B cell (primary cell): ENCODE data around the gene C6orf89. TPM values are rescaled to one million over a fixed set of nuclear protein-coding genes. Genes with fewer than 3 reads are reported as not detected.

Experiments used
- ATAC-seq: fragments of 200-7000 bp; cut with Tn5 transposase; one replicate; pipeline ENCODE4 v1.10.0; 2021; ENCODE audit warnings: low read depth, mild to moderate bottlenecking, moderate number of reproducible peaks, moderate library complexity
- CTCF ChIA-PET: fragments of 350-600 bp; sonication (Branson Sonifier 250); formaldehyde crosslinking; loops from one replicate; lab custom pipeline; 2021; ENCODE audit warnings: antibody characterized with exemption, inconsistent platforms; lab: Charles Lee
- POLR2A ChIA-PET: fragments of 350-600 bp; sonication (Branson Sonifier 250); formaldehyde crosslinking; loops from one replicate; lab custom pipeline; 2021; ENCODE audit warnings: antibody characterized with exemption; lab: Charles Lee
- DNase-seq: peaks from one replicate; pipeline ENCODE4 v3.0.0; 2013
- H2AFZ ChIP-seq: 2 replicates; pipeline ENCODE4 v1.6.1; 2012; ENCODE audit warnings: mild to moderate bottlenecking, low read depth, low read length; ENCODE audit not compliant: insufficient read depth, poor library complexity, severe bottlenecking
- H3K27ac ChIP-seq, 2 donors: 1 replicate in 1 of 2; 2 replicates in 1 of 2; pipeline ENCODE4 v1.5.1; 2012 to 2013; ENCODE audit warnings: low read length in 2 of 2, mild to moderate bottlenecking in 2 of 2, moderate library complexity in 1 of 2
- H3K27me3 ChIP-seq, 4 experiments: fragments of 200-600 bp in 1 of 4; sonication (generic) in 1 of 4; replicated peaks in 1 of 4; 1 replicate in 2 of 4; 2 replicates in 2 of 4; pipeline versions ENCODE4 v1.6.1 to v1.7.0; 2013 to 2016; ENCODE audit warnings: low read length in 3 of 4, mild to moderate bottlenecking in 2 of 4, mixed read lengths in 1 of 4, moderate library complexity in 1 of 4; ENCODE audit not compliant: insufficient read depth in 4 of 4, control insufficient read depth in 3 of 4; ENCODE audit errors: control extremely low read depth in 1 of 4
- H3K36me3 ChIP-seq, 2 experiments: replicated peaks in 1 of 2; 1 replicate in 1 of 2; 2 replicates in 1 of 2; pipeline versions ENCODE4 v1.6.1 to v1.7.1; 2013; ENCODE audit warnings: low read length in 1 of 2; ENCODE audit not compliant: insufficient read depth in 2 of 2, control insufficient read depth in 1 of 2; ENCODE audit errors: control extremely low read depth in 1 of 2, extremely low read depth in 1 of 2
- H3K4me1 ChIP-seq, 2 donors: fragments of 200-600 bp in 1 of 2; sonication (generic) in 1 of 2; 1 replicate in 1 of 2; 2 replicates in 1 of 2; pipeline versions ENCODE4 v1.5.1 to v1.6.1; 2013 to 2017; ENCODE audit warnings: low read length in 2 of 2; ENCODE audit not compliant: control insufficient read depth in 2 of 2, insufficient read depth in 2 of 2
- H3K4me2 ChIP-seq: replicated peaks from 2 replicates; pipeline ENCODE3; 2012; ENCODE audit warnings: mild to moderate bottlenecking, low read depth, low read length; ENCODE audit not compliant: poor library complexity, severe bottlenecking
- H3K4me3 ChIP-seq, 5 experiments: fragments of 200-600 bp in 1 of 5; sonication (generic) in 1 of 5; 1 replicate in 3 of 5; 2 replicates in 2 of 5; pipeline versions ENCODE4 v1.5.1 to v1.7.0; 2011 to 2016; ENCODE audit warnings: low read length in 4 of 5, mild to moderate bottlenecking in 4 of 5, low read depth in 2 of 5, control low read depth in 1 of 5, moderate library complexity in 1 of 5; ENCODE audit not compliant: insufficient read depth in 1 of 5; ENCODE audit errors: control extremely low read depth in 1 of 5, extremely low read depth in 1 of 5
- H3K79me2 ChIP-seq: fragments of 200-600 bp; sonication (generic); one replicate; pipeline ENCODE4 v1.6.0; 2016; ENCODE audit warnings: low read length; ENCODE audit not compliant: control insufficient read depth, insufficient read depth
- H3K9ac ChIP-seq: fragments of 200-600 bp; sonication (generic); 2 replicates; pipeline ENCODE4 v1.6.1; 2017; ENCODE audit warnings: mild to moderate bottlenecking, low read length, moderate library complexity
- H3K9me3 ChIP-seq, 3 donors: one replicate each; pipeline versions ENCODE4 v1.6.1 to v1.7.1; 2013; ENCODE audit warnings: low read length in 2 of 3; ENCODE audit not compliant: control insufficient read depth in 2 of 3, insufficient read depth in 1 of 3; ENCODE audit errors: control extremely low read depth in 1 of 3
- H4K20me1 ChIP-seq: 2 replicates; pipeline ENCODE4 v1.6.0; 2012; ENCODE audit warnings: mild to moderate bottlenecking, low read length; ENCODE audit not compliant: insufficient read depth, control insufficient read depth, poor library complexity, severe bottlenecking
- H3K27ac Mint-ChIP-seq: one replicate; pipeline ENCODE4 v1.8.0; 2021; ENCODE audit warnings: mixed read lengths
- H3K27me3 Mint-ChIP-seq: one replicate; pipeline ENCODE4 v1.8.0; 2021; ENCODE audit warnings: mixed read lengths
- H3K4me1 Mint-ChIP-seq: one replicate; pipeline ENCODE4 v1.8.0; 2021; ENCODE audit warnings: mixed read lengths
- H3K4me3 Mint-ChIP-seq: one replicate; pipeline ENCODE4 v1.8.0; 2021; ENCODE audit warnings: mixed read lengths
- H3K9me3 Mint-ChIP-seq: one replicate; pipeline ENCODE4 v1.8.0; 2022; ENCODE audit warnings: mixed read lengths; ENCODE audit not compliant: insufficient read depth
- EZH2 ChIP-seq: IDR thresholded peaks from 2 replicates; pipeline ENCODE4 v1.6.1; 2012; ENCODE audit warnings: borderline replicate concordance, low read depth, mild to moderate bottlenecking, moderate library complexity, low read length; ENCODE audit not compliant: insufficient read depth, poor library complexity, severe bottlenecking
- WGBS: methylation state at CpG from one replicate; pipeline ENCODE4 v1.1.5; 2013; ENCODE audit warnings: missing lambda C conversion rate; ENCODE audit not compliant: insufficient coverage; 5-methylcytosine and 5-hydroxymethylcytosine counted together
- intact Hi-C: fragments of 100-400 bp; cut with micrococcal nuclease; formaldehyde crosslinking; loops from one replicate; pipeline ENCODE4 v1.10.0; 2022
- polyA plus RNA-seq: library from polyadenylated mRNA; depleted of rRNA; stranded (reverse); fragments of >200 nt; gene quantifications from 2 replicates; pipeline ENCODE4 v1.2.3, GENCODE V29; 2012
- total RNA-seq, 2 donors: library from RNA; stranded (reverse); fragments of 120-200 nt in 1 of 2; gene quantifications; 1 replicate in 1 of 2; 2 replicates in 1 of 2; pipeline versions ENCODE4 v1.2.3 to v1.2.4, GENCODE V29; 2013 to 2022
- TF ChIP-seq, protein P1 (sequence below): fragments of 200-600 bp; IDR thresholded peaks from one replicate; pipeline ENCODE4 v1.8.0; 2022; ENCODE audit warnings: antibody characterized with exemption, mild to moderate bottlenecking

C6orf89 gene
- total and polyA plus RNA-seq, 2 donors (not counting 1 experiment from before 2014, with no cell fraction given) = 13.0 to 35.3 TPM

- no peak for TF ChIP-seq EZH2
- TF ChIP-seq, protein P1, sequence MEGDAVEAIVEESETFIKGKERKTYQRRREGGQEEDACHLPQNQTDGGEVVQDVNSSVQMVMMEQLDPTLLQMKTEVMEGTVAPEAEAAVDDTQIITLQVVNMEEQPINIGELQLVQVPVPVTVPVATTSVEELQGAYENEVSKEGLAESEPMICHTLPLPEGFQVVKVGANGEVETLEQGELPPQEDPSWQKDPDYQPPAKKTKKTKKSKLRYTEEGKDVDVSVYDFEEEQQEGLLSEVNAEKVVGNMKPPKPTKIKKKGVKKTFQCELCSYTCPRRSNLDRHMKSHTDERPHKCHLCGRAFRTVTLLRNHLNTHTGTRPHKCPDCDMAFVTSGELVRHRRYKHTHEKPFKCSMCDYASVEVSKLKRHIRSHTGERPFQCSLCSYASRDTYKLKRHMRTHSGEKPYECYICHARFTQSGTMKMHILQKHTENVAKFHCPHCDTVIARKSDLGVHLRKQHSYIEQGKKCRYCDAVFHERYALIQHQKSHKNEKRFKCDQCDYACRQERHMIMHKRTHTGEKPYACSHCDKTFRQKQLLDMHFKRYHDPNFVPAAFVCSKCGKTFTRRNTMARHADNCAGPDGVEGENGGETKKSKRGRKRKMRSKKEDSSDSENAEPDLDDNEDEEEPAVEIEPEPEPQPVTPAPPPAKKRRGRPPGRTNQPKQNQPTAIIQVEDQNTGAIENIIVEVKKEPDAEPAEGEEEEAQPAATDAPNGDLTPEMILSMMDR = no peak
- Histone ChIP-seq H2AFZ (no peak overlapping the region), H3K4me3 (no peak overlapping the region), H3K9ac (no peak overlapping the region), H3K4me1 (no peaks in the 10 kb centered on the region), H3K27me3 (no peaks in the 10 kb centered on the region), H3K9me3 (no peaks in the 10 kb centered on the region), H3K79me2 (peaks cover 20% of the 10 kb centered on the region), H3K27ac (no peak overlapping the region), H4K20me1 (no peaks in the 10 kb centered on the region), H3K36me3 (peaks cover 0 to 44% of the 10 kb centered on the region in 2 experiments), H3K4me2 (no peak overlapping the region)
- Mint-ChIP-seq H3K9me3 (no peaks in the 10 kb centered on the region), H3K4me3 (no peak overlapping the region), H3K27me3 (no peaks in the 10 kb centered on the region), H3K4me1 (no peaks in the 10 kb centered on the region), H3K27ac (no peak overlapping the region)
- CTCF ChIA-PET = no interaction called here
- POLR2A ChIA-PET = interaction anchor here (0.7 kb wide), 1 partner anchor 35 kb away, joined by 15 read pairs; no protein-coding TSS in a partner anchor
- intact Hi-C loops = loop anchor here (10.0 kb wide), 1 partner anchor 434 kb away; no protein-coding TSS in a partner anchor
- no peak for DNase-seq
- ATAC-seq = no peak
- WGBS = 89% methylated on average over 6 of the region's 6 CpGs
Measured at GRCh38 chr6:36858407-36858981, 27.3 kb upstream of the C6orf89 start.

DNA sequence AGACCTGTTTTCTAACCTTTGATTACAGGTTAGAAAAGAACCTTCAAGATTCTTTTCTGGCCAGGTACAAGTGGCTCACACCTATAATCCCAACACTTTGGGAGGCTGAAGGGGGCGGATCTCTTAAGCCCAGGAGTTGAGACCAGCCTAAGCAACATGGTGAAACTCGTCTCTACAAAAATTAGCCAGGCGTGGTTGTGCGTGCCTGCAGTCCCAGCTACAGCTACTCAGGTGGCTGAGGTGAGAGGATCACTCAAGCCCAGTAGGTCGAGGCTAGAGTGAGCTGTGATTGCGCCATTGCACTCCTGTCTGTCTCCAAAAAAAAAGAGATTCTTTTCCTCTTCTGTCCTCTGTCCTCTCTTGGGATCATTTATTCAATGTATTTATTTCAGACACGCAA, 25.6 kb upstream of the C6orf89 start:
- no peak overlapping the region for H3K4me3 ChIP-seq
- ChIA-PET POLR2A (no interaction called here), CTCF (interaction anchor here (0.9 to 5.2 kb wide), 4 partner anchors 9 to 76 kb away, joined by 3 to 29 read pairs (median 4); partner anchors contain the start of gene C6orf89)
- H4K20me1 ChIP-seq = no peaks in the 10 kb centered on the region
- no peaks in the 10 kb centered on the region for H3K4me1 ChIP-seq
- Mint-ChIP-seq H3K4me1 (no peaks in the 10 kb centered on the region), H3K4me3 (no peak overlapping the region), H3K27me3 (no peaks in the 10 kb centered on the region), H3K27ac (no peak overlapping the region), H3K9me3 (no peaks in the 10 kb centered on the region)
- H3K36me3 ChIP-seq = peaks cover 0 to 47% of the 10 kb centered on the region in 2 experiments
- intact Hi-C loops = no loop called here
- H3K27ac ChIP-seq = no peak overlapping the region
- no peaks in the 10 kb centered on the region for H3K9me3 ChIP-seq
- H3K4me2 ChIP-seq = no peak overlapping the region
- no peaks in the 10 kb centered on the region for H3K27me3 ChIP-seq
- DNase-seq (no peak), ATAC-seq (no peak)
- H2AFZ ChIP-seq = no peak overlapping the region
- TF ChIP-seq, protein P1 = no peak
- no peak for TF ChIP-seq EZH2
- WGBS = 97% methylated on average over 6 of the region's 7 CpGs
- H3K79me2 ChIP-seq = peaks cover 36% of the 10 kb centered on the region
- H3K9ac ChIP-seq = no peak overlapping the region
